Activated CD4-positive, alpha-beta T cell treated with anti-CD3 and anti-CD28 coated beads, Interleukin-2, amount 10 ng/mL, durations not matched to agents 24 days and 14 days (primary cell): ENCODE data around the gene TBC1D21. TPM values are rescaled to one million over a fixed set of nuclear protein-coding genes. Genes with fewer than 3 reads are reported as not detected.

Experiments
- DNase-seq: peaks from one replicate; pipeline ENCODE4 v3.0.0; 2022
- H3K27ac Mint-ChIP-seq: one replicate; pipeline ENCODE4 v1.8.0; 2022; ENCODE audit warnings: mild to moderate bottlenecking, mixed read lengths
- H3K27me3 Mint-ChIP-seq: one replicate; pipeline ENCODE4 v1.8.0; 2022; ENCODE audit warnings: mixed read lengths
- H3K36me3 Mint-ChIP-seq: one replicate; pipeline ENCODE4 v1.8.0; 2022; ENCODE audit warnings: low read depth, mild to moderate bottlenecking, mixed read lengths
- H3K4me1 Mint-ChIP-seq: one replicate; pipeline ENCODE4 v1.8.0; 2021; ENCODE audit warnings: mixed read lengths
- H3K4me3 Mint-ChIP-seq: one replicate; pipeline ENCODE4 v1.8.0; 2022; ENCODE audit warnings: mild to moderate bottlenecking, moderate library complexity, mixed read lengths
- H3K9me3 Mint-ChIP-seq: one replicate; pipeline ENCODE4 v1.8.0; 2021; ENCODE audit warnings: mixed read lengths
- intact Hi-C: fragments of 100-400 bp; cut with micrococcal nuclease; formaldehyde crosslinking; loops from one replicate; pipeline ENCODE4 v1.15.1; 2023
- total RNA-seq: library from RNA; stranded (reverse); gene quantifications from 2 replicates; pipeline ENCODE4 v1.2.3, GENCODE V29; 2022

Gene TBC1D21
- total RNA-seq, 1 donor from 2014 or later = not detected

GRCh38 chr15:73850228-73850627 lies 23.1 kb upstream of the TBC1D21 start:
- H3K9me3 Mint-ChIP-seq = peaks cover 5% of the 10 kb centered on the region
- no peak for DNase-seq
- peaks cover 2% of the 10 kb centered on the region for H3K27me3 Mint-ChIP-seq
- no peaks in the 10 kb centered on the region for H3K36me3 Mint-ChIP-seq
- no peak overlapping the region for H3K4me3 Mint-ChIP-seq
- intact Hi-C loops = no loop called here
- no peak overlapping the region for H3K27ac Mint-ChIP-seq
- H3K4me1 Mint-ChIP-seq = no peaks in the 10 kb centered on the region

GRCh38 chr15:73851689-73852088 lies 21.7 kb upstream of the TBC1D21 start:
- Mint-ChIP-seq H3K9me3 (peaks cover 5% of the 10 kb centered on the region), H3K4me1 (no peaks in the 10 kb centered on the region), H3K27ac (no peak overlapping the region), H3K36me3 (no peaks in the 10 kb centered on the region), H3K4me3 (no peak overlapping the region), H3K27me3 (peaks cover 6% of the 10 kb centered on the region)
- intact Hi-C loops = no loop called here
- DNase-seq = peak; percentile 87

GRCh38 chr15:73852507-73852906 lies 20.9 kb upstream of the TBC1D21 start:
- no peak overlapping the region for H3K4me3 Mint-ChIP-seq
- H3K4me1 Mint-ChIP-seq = no peaks in the 10 kb centered on the region

GRCh38 chr15:73854265-73854664 lies 19.1 kb upstream of the TBC1D21 start:
- Mint-ChIP-seq H3K4me3 (no peak overlapping the region), H3K9me3 (peaks cover 5% of the 10 kb centered on the region), H3K4me1 (no peaks in the 10 kb centered on the region), H3K27me3 (peaks cover 18% of the 10 kb centered on the region), H3K36me3 (no peaks in the 10 kb centered on the region), H3K27ac (no peak overlapping the region)
- intact Hi-C loops = no loop called here
- DNase-seq = no peak

More at GRCh38 chr15:73852507-73852906, 20.9 kb upstream of the TBC1D21 start:
- no peak overlapping the region for H3K27ac Mint-ChIP-seq
- peaks cover 5% of the 10 kb centered on the region for H3K9me3 Mint-ChIP-seq
- DNase-seq = no peak
- no peaks in the 10 kb centered on the region for H3K36me3 Mint-ChIP-seq
- intact Hi-C loops = no loop called here
- H3K27me3 Mint-ChIP-seq = peaks cover 11% of the 10 kb centered on the region

GRCh38 chr15:73856458-73857192 lies 16.7 kb upstream of the TBC1D21 start:
- Mint-ChIP-seq H3K36me3 (no peaks in the 10 kb centered on the region), H3K4me3 (no peak overlapping the region), H3K4me1 (no peaks in the 10 kb centered on the region), H3K9me3 (peaks cover 3% of the 10 kb centered on the region), H3K27ac (no peak overlapping the region), H3K27me3 (peaks cover 20% of the 10 kb centered on the region)
- no peak for DNase-seq
- intact Hi-C loops = no loop called here

- Mint-ChIP-seq H3K4me1 (no peaks in the 10 kb centered on the region), H3K9me3 (no peaks in the 10 kb centered on the region), H3K36me3 (no peaks in the 10 kb centered on the region), H3K4me3 (no peak overlapping the region), H3K27ac (no peak overlapping the region), H3K27me3 (peaks cover 27% of the 10 kb centered on the region)
- intact Hi-C loops = no loop called here
- DNase-seq = no peak
Measured at GRCh38 chr15:73857193-73857920, 16.0 kb upstream of the TBC1D21 start.

- H3K4me3 Mint-ChIP-seq = no peak overlapping the region
- intact Hi-C loops = no loop called here
- no peak for DNase-seq
- no peaks in the 10 kb centered on the region for H3K36me3 Mint-ChIP-seq
- no peaks in the 10 kb centered on the region for H3K4me1 Mint-ChIP-seq
- H3K27ac Mint-ChIP-seq = no peak overlapping the region
- H3K9me3 Mint-ChIP-seq = no peaks in the 10 kb centered on the region
- H3K27me3 Mint-ChIP-seq = peaks cover 34% of the 10 kb centered on the region
Measured at GRCh38 chr15:73858062-73858461, 15.3 kb upstream of the TBC1D21 start.

GRCh38 chr15:73862276-73862675 lies 11.1 kb upstream of the TBC1D21 start:
- Mint-ChIP-seq H3K4me3 (no peak overlapping the region), H3K27ac (no peak overlapping the region), H3K36me3 (no peaks in the 10 kb centered on the region), H3K9me3 (no peaks in the 10 kb centered on the region), H3K27me3 (peaks cover 52% of the 10 kb centered on the region), H3K4me1 (no peaks in the 10 kb centered on the region)
- no peak for DNase-seq
- intact Hi-C loops = no loop called here

- Mint-ChIP-seq H3K27me3 (peaks cover 57% of the 10 kb centered on the region), H3K9me3 (no peaks in the 10 kb centered on the region), H3K27ac (no peak overlapping the region), H3K36me3 (no peaks in the 10 kb centered on the region), H3K4me1 (no peaks in the 10 kb centered on the region), H3K4me3 (no peak overlapping the region)
- intact Hi-C loops = no loop called here
- DNase-seq = no peak
Measured at GRCh38 chr15:73865379-73865778, 8.0 kb upstream of the TBC1D21 start.

GRCh38 chr15:73865904-73866303 lies 7.5 kb upstream of the TBC1D21 start:
- H3K27me3 Mint-ChIP-seq = peaks cover 59% of the 10 kb centered on the region
- no peaks in the 10 kb centered on the region for H3K36me3 Mint-ChIP-seq
- no peak overlapping the region for H3K4me3 Mint-ChIP-seq
- intact Hi-C loops = no loop called here
- no peak overlapping the region for H3K27ac Mint-ChIP-seq
- H3K4me1 Mint-ChIP-seq = no peaks in the 10 kb centered on the region
- no peak for DNase-seq
- no peaks in the 10 kb centered on the region for H3K9me3 Mint-ChIP-seq

GRCh38 chr15:73866481-73866880 lies 6.9 kb upstream of the TBC1D21 start:
- H3K36me3 Mint-ChIP-seq = no peaks in the 10 kb centered on the region
- H3K27me3 Mint-ChIP-seq = peaks cover 64% of the 10 kb centered on the region
- H3K9me3 Mint-ChIP-seq = no peaks in the 10 kb centered on the region
- no peak overlapping the region for H3K4me3 Mint-ChIP-seq
- H3K4me1 Mint-ChIP-seq = no peaks in the 10 kb centered on the region
- no peak for DNase-seq
- no peak overlapping the region for H3K27ac Mint-ChIP-seq
- intact Hi-C loops = no loop called here

- intact Hi-C loops = no loop called here
- H3K9me3 Mint-ChIP-seq = no peaks in the 10 kb centered on the region
- peaks cover 65% of the 10 kb centered on the region for H3K27me3 Mint-ChIP-seq
- H3K4me3 Mint-ChIP-seq = no peak overlapping the region
- no peak overlapping the region for H3K27ac Mint-ChIP-seq
- no peaks in the 10 kb centered on the region for H3K36me3 Mint-ChIP-seq
- no peaks in the 10 kb centered on the region for H3K4me1 Mint-ChIP-seq
- DNase-seq = no peak
Measured at GRCh38 chr15:73866881-73867410, 6.4 kb upstream of the TBC1D21 start.

- Mint-ChIP-seq H3K4me3 (no peak overlapping the region), H3K27me3 (peaks cover 64% of the 10 kb centered on the region), H3K36me3 (no peaks in the 10 kb centered on the region), H3K9me3 (no peaks in the 10 kb centered on the region), H3K4me1 (no peaks in the 10 kb centered on the region), H3K27ac (no peak overlapping the region)
- no peak for DNase-seq
- intact Hi-C loops = no loop called here
Measured at GRCh38 chr15:73867426-73867825, 5.9 kb upstream of the TBC1D21 start.

- Mint-ChIP-seq H3K4me1 (no peaks in the 10 kb centered on the region), H3K27me3 (peaks cover 65% of the 10 kb centered on the region), H3K36me3 (no peaks in the 10 kb centered on the region), H3K9me3 (no peaks in the 10 kb centered on the region), H3K27ac (no peak overlapping the region), H3K4me3 (no peak overlapping the region)
- intact Hi-C loops = no loop called here
- DNase-seq = no peak
Measured at GRCh38 chr15:73867956-73868355, 5.4 kb upstream of the TBC1D21 start.
